ENCODE results near the gene NRG2.

- TF ChIP-seq CTCF (IDR thresholded peaks at IDR 0.05 in 8 of 11, conservative IDR thresholded peaks at IDR 0.05 in 3 of 11) (no peak), POLR2AphosphoS5 (IDR thresholded peaks at IDR 0.05) (no peak), POLR2A (IDR thresholded peaks at IDR 0.05) (no peak)
Measured at GRCh38 chr5:139855946-139856540, 187.1 kb downstream of the NRG2 start.
